ENCODE measurements around the gene PRICKLE2.

The PRICKLE2 gene

DNA sequence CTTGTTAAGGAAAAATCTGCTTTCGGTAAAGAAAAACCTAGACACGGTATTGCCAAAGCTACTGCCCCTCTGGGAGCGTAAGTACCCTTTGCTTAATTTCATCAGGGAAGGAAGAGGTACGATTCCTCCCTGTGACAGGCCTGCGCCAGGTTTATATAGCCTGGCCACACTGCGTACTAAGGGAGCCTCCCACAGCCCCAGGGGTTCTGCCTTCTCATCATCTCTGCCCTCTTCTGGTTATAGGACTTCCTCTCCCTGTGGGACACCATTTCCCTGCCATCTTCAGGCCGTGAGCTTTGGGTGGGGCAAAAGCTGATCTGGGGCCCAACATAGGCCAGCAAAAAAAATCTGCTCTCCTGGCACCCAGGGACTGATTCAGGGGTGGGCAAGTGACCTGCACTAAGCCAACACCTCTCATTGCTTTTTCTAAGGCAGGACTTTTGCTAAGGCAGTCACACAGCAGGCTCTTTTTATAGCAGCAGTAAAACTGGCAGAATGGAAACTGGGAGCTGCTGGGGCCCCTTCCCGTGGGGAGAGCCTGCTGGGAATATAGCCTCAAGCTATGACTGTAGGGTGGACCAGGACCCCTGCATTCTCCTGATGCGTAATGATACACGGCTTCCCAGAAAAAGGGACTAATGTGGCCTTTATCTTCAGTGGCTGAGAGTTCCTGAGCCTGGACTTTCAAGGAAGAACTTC is 76.2 kb downstream of the PRICKLE2 start:
- DNase-seq (ENCODE audit: low spot score) (no peak), ATAC-seq (ENCODE audit: low read depth) (no peak)
- Histone ChIP-seq H3K27ac (ENCODE audit: poor library complexity, severe bottlenecking) (no peak overlapping the region), H3K27me3 (ENCODE audit: insufficient read depth, poor library complexity, severe bottlenecking) (no peaks in the 10 kb centered on the region), H3K9me3 (ENCODE audit: severe bottlenecking) (no peaks in the 10 kb centered on the region), H3K36me3 (ENCODE audit: low read depth) (peaks cover 9% of the 10 kb centered on the region), H3K4me3 (ENCODE audit: severe bottlenecking) (no peak overlapping the region), H3K4me1 (ENCODE audit: insufficient read depth, poor library complexity, severe bottlenecking) (peaks cover 5% of the 10 kb centered on the region)
- TF ChIP-seq, protein P1, sequence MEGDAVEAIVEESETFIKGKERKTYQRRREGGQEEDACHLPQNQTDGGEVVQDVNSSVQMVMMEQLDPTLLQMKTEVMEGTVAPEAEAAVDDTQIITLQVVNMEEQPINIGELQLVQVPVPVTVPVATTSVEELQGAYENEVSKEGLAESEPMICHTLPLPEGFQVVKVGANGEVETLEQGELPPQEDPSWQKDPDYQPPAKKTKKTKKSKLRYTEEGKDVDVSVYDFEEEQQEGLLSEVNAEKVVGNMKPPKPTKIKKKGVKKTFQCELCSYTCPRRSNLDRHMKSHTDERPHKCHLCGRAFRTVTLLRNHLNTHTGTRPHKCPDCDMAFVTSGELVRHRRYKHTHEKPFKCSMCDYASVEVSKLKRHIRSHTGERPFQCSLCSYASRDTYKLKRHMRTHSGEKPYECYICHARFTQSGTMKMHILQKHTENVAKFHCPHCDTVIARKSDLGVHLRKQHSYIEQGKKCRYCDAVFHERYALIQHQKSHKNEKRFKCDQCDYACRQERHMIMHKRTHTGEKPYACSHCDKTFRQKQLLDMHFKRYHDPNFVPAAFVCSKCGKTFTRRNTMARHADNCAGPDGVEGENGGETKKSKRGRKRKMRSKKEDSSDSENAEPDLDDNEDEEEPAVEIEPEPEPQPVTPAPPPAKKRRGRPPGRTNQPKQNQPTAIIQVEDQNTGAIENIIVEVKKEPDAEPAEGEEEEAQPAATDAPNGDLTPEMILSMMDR (IDR thresholded peaks at IDR 0.05; ENCODE audit: poor library complexity, severe bottlenecking), result no peak

DNA sequence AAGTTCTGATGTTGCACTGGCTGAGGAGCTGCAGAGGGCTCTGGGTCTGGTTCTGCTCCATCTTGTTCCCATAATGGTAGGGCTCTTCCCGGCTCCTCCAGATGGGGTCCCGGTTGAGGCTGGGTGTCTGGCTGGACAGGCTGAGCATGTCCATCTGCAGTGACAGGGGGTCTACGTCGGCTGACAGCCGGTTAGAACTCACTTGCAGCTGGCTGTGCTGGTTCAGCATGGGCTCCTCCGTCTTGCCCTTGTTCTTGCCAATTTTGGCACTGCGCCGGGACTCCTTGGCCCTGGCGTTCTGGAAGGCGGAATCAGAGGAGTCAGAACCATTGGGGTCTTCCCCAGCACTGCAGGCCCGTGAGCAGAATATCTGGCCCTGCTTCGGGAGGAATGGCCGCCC is 78.1 kb downstream of the PRICKLE2 start:
- no peak overlapping the region for H3K27ac ChIP-seq (ENCODE audit: poor library complexity, severe bottlenecking)
- H3K36me3 ChIP-seq (ENCODE audit: low read depth), result no peaks in the 10 kb centered on the region; the same call in 1 of the 2 replicates
- ATAC-seq (ENCODE audit: low read depth) (no peak), DNase-seq (ENCODE audit: low spot score) (no peak)
- H3K4me3 ChIP-seq (ENCODE audit: severe bottlenecking), result no peak overlapping the region
- H3K9me3 ChIP-seq (ENCODE audit: severe bottlenecking), result no peaks in the 10 kb centered on the region
- H3K27me3 ChIP-seq (ENCODE audit: insufficient read depth, poor library complexity, severe bottlenecking), result no peaks in the 10 kb centered on the region
- TF ChIP-seq, protein P1 (IDR thresholded peaks at IDR 0.05; ENCODE audit: poor library complexity, severe bottlenecking), result no peak
- H3K4me1 ChIP-seq (ENCODE audit: insufficient read depth, poor library complexity, severe bottlenecking), result peaks cover 18% of the 10 kb centered on the region

DNA sequence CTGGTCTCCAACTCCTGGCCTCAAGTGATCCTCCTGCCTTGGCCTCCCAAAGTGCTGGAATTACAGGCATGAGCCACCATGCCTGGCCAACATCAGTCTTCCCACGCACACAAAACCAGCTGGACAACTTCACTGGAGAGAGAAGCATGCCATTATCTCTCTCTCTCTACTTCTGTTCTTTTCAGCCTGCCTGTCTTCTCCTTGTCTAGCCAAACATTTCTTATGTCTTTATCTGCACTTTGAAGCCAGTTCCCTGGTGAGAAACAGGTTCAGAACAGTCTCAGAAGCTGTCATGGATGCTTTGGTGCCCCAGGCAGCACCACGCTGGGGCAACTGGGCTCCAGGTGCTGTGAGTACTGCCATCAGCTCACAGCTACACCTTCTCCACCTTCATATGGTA is 79.8 kb downstream of the PRICKLE2 start:
- no peaks in the 10 kb centered on the region for H3K9me3 ChIP-seq (ENCODE audit: severe bottlenecking)
- ATAC-seq (ENCODE audit: low read depth) (no peak), DNase-seq (ENCODE audit: low spot score) (no peak)
- H3K27me3 ChIP-seq (ENCODE audit: insufficient read depth, poor library complexity, severe bottlenecking), result no peaks in the 10 kb centered on the region
- no peak overlapping the region for H3K4me3 ChIP-seq (ENCODE audit: severe bottlenecking)
- no peak overlapping the region for H3K27ac ChIP-seq (ENCODE audit: poor library complexity, severe bottlenecking)
- H3K36me3 ChIP-seq (ENCODE audit: low read depth), result no peaks in the 10 kb centered on the region; the same call in 1 of the 2 replicates
- H3K4me1 ChIP-seq (ENCODE audit: insufficient read depth, poor library complexity, severe bottlenecking), result peaks cover 13% of the 10 kb centered on the region
- TF ChIP-seq, protein P1 (IDR thresholded peaks at IDR 0.05; ENCODE audit: poor library complexity, severe bottlenecking), result no peak

GRCh38 chr3:64144241-64144900 is 80.9 kb downstream of the PRICKLE2 start:
- Histone ChIP-seq H3K4me3 (ENCODE audit: severe bottlenecking) (no peak overlapping the region), H3K36me3 (ENCODE audit: low read depth) (no peaks in the 10 kb centered on the region; the same call in 1 of the 2 replicates), H3K27me3 (ENCODE audit: insufficient read depth, poor library complexity, severe bottlenecking) (no peaks in the 10 kb centered on the region), H3K4me1 (ENCODE audit: insufficient read depth, poor library complexity, severe bottlenecking) (peaks cover 13% of the 10 kb centered on the region), H3K9me3 (ENCODE audit: severe bottlenecking) (no peaks in the 10 kb centered on the region), H3K27ac (ENCODE audit: poor library complexity, severe bottlenecking) (peak overlapping the region; percentile 81)
- ATAC-seq (ENCODE audit: low read depth) (no peak), DNase-seq (ENCODE audit: low spot score) (no peak)
- TF ChIP-seq, protein P1 (IDR thresholded peaks at IDR 0.05; ENCODE audit: poor library complexity, severe bottlenecking), result no peak
